Endothelial cell of umbilical vein (primary cell): ENCODE results near the gene IL10. TPM values are rescaled to one million over a fixed set of nuclear protein-coding genes. Genes with fewer than 3 reads are reported as not detected.

Experiments
- BruUV-seq: library from RNA; stranded (reverse); fragments of 400-500 nt; replicated peaks from 2 replicates; lab custom pipeline; 2021; lab: Mats Ljungman, UMichigan
- CTCF ChIA-PET: fragments of 300-600, 350-600 bp; sonication (Branson Sonifier 250); formaldehyde crosslinking; loops from one replicate; lab custom pipeline; 2021; ENCODE audit warnings: antibody characterized with exemption, inconsistent platforms; lab: Charles Lee
- POLR2A ChIA-PET: fragments of 300-600, 350-600 bp; sonication (Branson Sonifier 250); formaldehyde crosslinking; loops from one replicate; lab custom pipeline; 2021; ENCODE audit warnings: antibody characterized with exemption, inconsistent platforms; lab: Charles Lee
- DNase-seq: peaks from one replicate; pipeline ENCODE4 v3.0.0-alpha.2; 2011; ENCODE audit warnings: low read depth, low spot score
- FAIRE-seq: peaks from 2 replicates; lab custom pipeline; 2011; peaks lifted over from hg19 to GRCh38; lab: Jason Lieb, UNC
- H2AFZ ChIP-seq: 2 replicates; pipeline ENCODE4 v1.6.0; 2012; ENCODE audit warnings: low read depth, low read length, control low read depth, inconsistent platforms
- H3K27ac ChIP-seq: 2 replicates; pipeline ENCODE4 v1.5.1; 2011; ENCODE audit warnings: low read depth, mild to moderate bottlenecking, control low read depth, low read length, moderate library complexity; ENCODE audit not compliant: insufficient read depth
- H3K27me3 ChIP-seq, 2 experiments: 2 replicates each; pipeline versions ENCODE4 v1.6.0 to v1.6.1; 2011; ENCODE audit warnings: low read length in 2 of 2, mixed read lengths in 1 of 2; ENCODE audit not compliant: control insufficient read depth in 2 of 2, insufficient read depth in 2 of 2
- H3K36me3 ChIP-seq, 2 experiments: 2 replicates in 1 of 2; 3 replicates in 1 of 2; pipeline ENCODE4 v1.5.1; 2011; ENCODE audit warnings: low read length in 2 of 2, mild to moderate bottlenecking in 1 of 2, moderate library complexity in 1 of 2; ENCODE audit not compliant: control insufficient read depth in 2 of 2, insufficient read depth in 2 of 2; ENCODE audit errors: extremely low read depth in 1 of 2
- H3K4me1 ChIP-seq: 3 replicates; pipeline ENCODE4 v1.5.1; 2011; ENCODE audit warnings: mild to moderate bottlenecking, low read length; ENCODE audit not compliant: control insufficient read depth, insufficient read depth; ENCODE audit errors: extremely low read depth
- H3K4me2 ChIP-seq: 2 replicates; pipeline ENCODE4 v1.6.1; 2011; ENCODE audit warnings: low read length, control low read depth, mixed read lengths; ENCODE audit not compliant: insufficient read depth
- H3K4me3 ChIP-seq, 3 experiments: fragments of 200-600 bp in 1 of 3; sonication (generic), shearing (Covaris generic) in 1 of 3; replicated peaks in 1 of 3; 2 replicates each; pipeline ENCODE4 v1.5.1; 2011 to 2016; ENCODE audit warnings: control low read depth in 3 of 3, low read length in 3 of 3, mild to moderate bottlenecking in 2 of 3, inconsistent platforms in 1 of 3, low read depth in 1 of 3, moderate library complexity in 1 of 3; ENCODE audit not compliant: insufficient read depth in 1 of 3
- H3K79me2 ChIP-seq: 2 replicates; pipeline ENCODE4 v1.6.0; 2012; ENCODE audit warnings: low read length, inconsistent platforms; ENCODE audit not compliant: control insufficient read depth, insufficient read depth
- H3K9ac ChIP-seq: replicated peaks from 2 replicates; pipeline ENCODE3; 2011; ENCODE audit warnings: low read length, control low read depth; ENCODE audit not compliant: insufficient read depth; ENCODE audit errors: extremely low read depth
- H3K9me1 ChIP-seq: replicated peaks from 3 replicates; pipeline ENCODE4 v1.6.0; 2011; ENCODE audit warnings: mild to moderate bottlenecking, low read length; ENCODE audit not compliant: control insufficient read depth, insufficient read depth; ENCODE audit errors: extremely low read depth
- H3K9me3 ChIP-seq: replicated peaks from 2 replicates; pipeline ENCODE4 v1.5.1; 2012; ENCODE audit warnings: low read length, inconsistent platforms; ENCODE audit not compliant: control insufficient read depth, insufficient read depth
- H4K20me1 ChIP-seq: replicated peaks from 2 replicates; pipeline ENCODE3; 2011; ENCODE audit warnings: mild to moderate bottlenecking, low read length; ENCODE audit not compliant: control insufficient read depth, insufficient read depth; ENCODE audit errors: extremely low read depth
- CTCF ChIP-seq, 2 donors: IDR thresholded peaks; 1 replicate in 1 of 2; 2 replicates in 1 of 2; pipeline ENCODE4 v1.5.1; 2011; ENCODE audit warnings: low read length in 2 of 2, mild to moderate bottlenecking in 2 of 2, moderate library complexity in 2 of 2, control low read depth in 1 of 2, inconsistent platforms in 1 of 2, low read depth in 1 of 2; ENCODE audit not compliant: insufficient read depth in 1 of 2; ENCODE audit errors: extremely low read depth in 1 of 2
- FOS ChIP-seq: IDR thresholded peaks from 2 replicates; pipeline ENCODE4 v1.6.1; 2011; ENCODE audit warnings: mild to moderate bottlenecking, low read length, moderate library complexity, borderline replicate concordance; ENCODE audit not compliant: insufficient read depth
- GATA2 ChIP-seq: IDR thresholded peaks from 2 replicates; pipeline ENCODE4 v1.7.0; 2011; ENCODE audit warnings: low read depth, mild to moderate bottlenecking, moderate library complexity, mixed read lengths, low read length; ENCODE audit not compliant: insufficient read length, insufficient read depth
- JUN ChIP-seq: IDR thresholded peaks from 2 replicates; pipeline ENCODE4 v1.6.1; 2011; ENCODE audit warnings: borderline replicate concordance, low read depth; ENCODE audit not compliant: insufficient read length, insufficient read depth
- POLR2A ChIP-seq: IDR thresholded peaks from 2 replicates; pipeline ENCODE4 v1.6.1; 2012; ENCODE audit warnings: low read depth, mild to moderate bottlenecking, control low read depth, low read length
- dilution Hi-C: fragments of 300-500 bp; cut with MboI; formaldehyde crosslinking; loops from one replicate; pipeline ENCODE4 v1.15.0; 2019; ENCODE audit warnings: low sequenced_read_pairs; ENCODE audit not compliant: extremely low pct_ligation_motif_present
- intact Hi-C: fragments of 100-400 bp; cut with micrococcal nuclease; formaldehyde crosslinking; loops from one replicate; pipeline ENCODE4 v1.10.0; 2022
- polyA plus RNA-seq, 4 experiments: library from polyadenylated mRNA; depleted of rRNA in 3 of 4; stranded (reverse) in 3 of 4; unstranded in 1 of 4; fragments of >200 nt; gene quantifications; 2 replicates each; pipeline versions ENCODE4 v1.2.1 to v1.2.3, GENCODE V29; 2011 to 2012; ENCODE audit warnings: missing spikeins in 1 of 4
- total RNA-seq: library from RNA; stranded (reverse); gene quantifications from 2 replicates; pipeline ENCODE4 v1.2.3, GENCODE V29; 2021

IL10 gene
- total and polyA plus RNA-seq, 2 donors (not counting 3 experiments of a cell fraction or from before 2014, with no cell fraction given) = not detected

GRCh38 chr1:206769304-206769731 lies 3.0 kb downstream of the IL10 start:
- H3K4me2 ChIP-seq = no peak overlapping the region
- H3K9me3 ChIP-seq = no peaks in the 10 kb centered on the region
- no peaks in the 10 kb centered on the region for H3K4me1 ChIP-seq
- H2AFZ ChIP-seq = no peak overlapping the region
- H4K20me1 ChIP-seq = no peaks in the 10 kb centered on the region
- intact Hi-C loops = no loop called here
- no TSS peak for BruUV-seq
- H3K36me3 ChIP-seq = no peaks in the 10 kb centered on the region
- H3K4me3 ChIP-seq = no peak overlapping the region
- no peak for TF ChIP-seq CTCF (IDR thresholded peaks at IDR 0.05; ENCODE audit: extremely low read depth in 1 of 2, insufficient read depth in 1 of 2, low read depth in 1 of 2, low read length in 2 of 2)
- no peak for TF ChIP-seq GATA2
- no peaks in the 10 kb centered on the region for H3K79me2 ChIP-seq
- no peaks in the 10 kb centered on the region for H3K9me1 ChIP-seq
- H3K27me3 ChIP-seq = peaks cover 12 to 21% of the 10 kb centered on the region in 2 experiments
- dilution Hi-C loops = no loop called here
- DNase-seq (no peak), FAIRE-seq (no peak)
- ChIA-PET POLR2A (no interaction called here), CTCF (no interaction called here)
- no peak overlapping the region for H3K9ac ChIP-seq
- H3K27ac ChIP-seq = no peak overlapping the region

DNA sequence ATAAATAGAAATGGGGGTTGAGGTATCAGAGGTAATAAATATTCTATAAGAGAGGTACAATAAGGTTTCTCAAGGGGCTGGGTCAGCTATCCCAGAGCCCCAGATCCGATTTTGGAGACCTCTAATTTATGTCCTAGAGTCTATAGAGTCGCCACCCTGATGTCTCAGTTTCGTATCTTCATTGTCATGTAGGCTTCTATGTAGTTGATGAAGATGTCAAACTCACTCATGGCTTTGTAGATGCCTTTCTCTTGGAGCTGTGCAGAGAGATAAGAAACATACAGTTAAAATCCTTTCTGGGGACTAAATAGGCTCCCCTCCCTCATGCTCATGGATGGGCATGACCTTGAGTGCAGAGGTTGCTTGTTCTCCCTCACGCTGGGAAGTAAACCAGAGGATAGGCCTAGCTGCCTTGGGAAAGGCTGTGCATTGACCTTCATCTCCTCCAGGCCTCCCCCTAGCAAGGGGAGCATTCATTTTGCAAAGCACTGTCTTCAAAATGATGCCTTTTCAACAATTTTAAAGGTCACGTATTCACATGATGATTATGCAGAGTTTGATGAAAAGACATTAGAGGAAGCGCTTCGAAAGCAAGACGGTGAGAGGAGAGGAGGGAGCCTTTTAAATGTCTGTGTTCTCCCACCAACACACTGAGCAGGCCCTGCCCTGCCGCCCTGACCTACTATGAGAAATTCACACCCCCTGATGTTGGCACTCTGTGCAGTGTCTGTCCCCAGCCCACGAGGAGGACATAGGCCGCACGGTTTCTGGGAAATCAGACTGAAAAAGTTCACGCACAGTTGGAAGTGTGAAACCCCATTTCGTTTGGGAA lies 3.6 kb downstream of the IL10 start:
- no TSS peak for BruUV-seq
- no peak for DNase-seq
- no peak for TF ChIP-seq POLR2A
- no peak for TF ChIP-seq JUN
- no peak for TF ChIP-seq FOS
- no peak for TF ChIP-seq CTCF (IDR thresholded peaks at IDR 0.05; ENCODE audit: extremely low read depth in 1 of 2, insufficient read depth in 1 of 2, low read depth in 1 of 2, low read length in 2 of 2)

More for the DNA sequence above, 3.6 kb downstream of the IL10 start:
- no peak for FAIRE-seq
- Histone ChIP-seq H3K9me1 (no peaks in the 10 kb centered on the region), H3K9ac (no peak overlapping the region), H3K36me3 (no peaks in the 10 kb centered on the region), H3K9me3 (no peaks in the 10 kb centered on the region), H3K79me2 (no peaks in the 10 kb centered on the region), H4K20me1 (no peaks in the 10 kb centered on the region), H3K27me3 (peaks cover 12 to 21% of the 10 kb centered on the region in 2 experiments), H3K4me2 (no peak overlapping the region), H3K4me1 (no peaks in the 10 kb centered on the region), H3K4me3 (no peak overlapping the region), H2AFZ (no peak overlapping the region), H3K27ac (no peak overlapping the region)
- CTCF ChIA-PET = interaction anchor here (0.8 to 1.3 kb wide), 3 partner anchors 33 to 143 kb away, joined by 3 to 5 read pairs (median 4); partner anchors contain the start of gene MAPKAPK2
- POLR2A ChIA-PET = no interaction called here
- intact Hi-C loops = no loop called here
- dilution Hi-C loops = no loop called here
